Peyer's patch (tissue), 4 donors: ENCODE measurements around the gene PAX7. TPM values are rescaled to one million over a fixed set of nuclear protein-coding genes. Genes with fewer than 3 reads are reported as not detected.

Experiments
- DNase-seq, 3 donors: peaks; one replicate each; pipeline ENCODE4 v3.0.0-alpha.2; 2017 to 2019
- H3K27ac ChIP-seq, 4 donors: fragments of 200-600 bp; sonication (generic); one replicate each; pipeline ENCODE4 v1.5.1; 2016 to 2019
- H3K27me3 ChIP-seq, 2 donors: fragments of 200-600 bp; sonication (generic); one replicate each; pipeline ENCODE4 v1.5.1; 2019
- H3K36me3 ChIP-seq, 3 donors: fragments of 200-600 bp; sonication (generic); one replicate each; pipeline ENCODE4 v1.5.1; 2016 to 2019
- H3K4me1 ChIP-seq, 4 donors: fragments of 200-600 bp; sonication (generic); one replicate each; pipeline ENCODE4 v1.5.1; 2016 to 2019
- H3K4me3 ChIP-seq, 4 donors: fragments of 200-600 bp; sonication (generic); 1 replicate in 3 of 4; 2 replicates in 1 of 4; pipeline ENCODE4 v1.5.1; 2016 to 2019; ENCODE audit warnings: mild to moderate bottlenecking in 1 of 4
- H3K9me3 ChIP-seq, 4 donors: fragments of 200-600 bp; sonication (generic); one replicate each; pipeline ENCODE4 v1.5.1; 2016 to 2019; ENCODE audit warnings: mild to moderate bottlenecking in 1 of 4
- CTCF ChIP-seq, 6 experiments: fragments of 450-650 bp in 4 of 6; fragments of 200-600 bp in 2 of 6; sonication (generic) in 1 of 6; IDR thresholded peaks; one replicate each; pipeline ENCODE4 v1.5.1; 2017 to 2019; ENCODE audit warnings: antibody characterized with exemption in 6 of 6, mild to moderate bottlenecking in 3 of 6, moderate library complexity in 1 of 6
- POLR2A ChIP-seq, 2 donors: fragments of 450-650 bp; IDR thresholded peaks; one replicate each; pipeline ENCODE4 v1.5.1; 2017; ENCODE audit warnings: antibody characterized with exemption in 2 of 2, mild to moderate bottlenecking in 2 of 2, moderate library complexity in 2 of 2
- total RNA-seq, 4 donors: library from RNA; depleted of rRNA; stranded (reverse); fragments of >200 nt; gene quantifications; one replicate each; pipeline ENCODE4 v1.1.0, GENCODE V29; 2016

PAX7 gene
- total RNA-seq, 4 donors from 2014 or later, result not detected

DNA sequence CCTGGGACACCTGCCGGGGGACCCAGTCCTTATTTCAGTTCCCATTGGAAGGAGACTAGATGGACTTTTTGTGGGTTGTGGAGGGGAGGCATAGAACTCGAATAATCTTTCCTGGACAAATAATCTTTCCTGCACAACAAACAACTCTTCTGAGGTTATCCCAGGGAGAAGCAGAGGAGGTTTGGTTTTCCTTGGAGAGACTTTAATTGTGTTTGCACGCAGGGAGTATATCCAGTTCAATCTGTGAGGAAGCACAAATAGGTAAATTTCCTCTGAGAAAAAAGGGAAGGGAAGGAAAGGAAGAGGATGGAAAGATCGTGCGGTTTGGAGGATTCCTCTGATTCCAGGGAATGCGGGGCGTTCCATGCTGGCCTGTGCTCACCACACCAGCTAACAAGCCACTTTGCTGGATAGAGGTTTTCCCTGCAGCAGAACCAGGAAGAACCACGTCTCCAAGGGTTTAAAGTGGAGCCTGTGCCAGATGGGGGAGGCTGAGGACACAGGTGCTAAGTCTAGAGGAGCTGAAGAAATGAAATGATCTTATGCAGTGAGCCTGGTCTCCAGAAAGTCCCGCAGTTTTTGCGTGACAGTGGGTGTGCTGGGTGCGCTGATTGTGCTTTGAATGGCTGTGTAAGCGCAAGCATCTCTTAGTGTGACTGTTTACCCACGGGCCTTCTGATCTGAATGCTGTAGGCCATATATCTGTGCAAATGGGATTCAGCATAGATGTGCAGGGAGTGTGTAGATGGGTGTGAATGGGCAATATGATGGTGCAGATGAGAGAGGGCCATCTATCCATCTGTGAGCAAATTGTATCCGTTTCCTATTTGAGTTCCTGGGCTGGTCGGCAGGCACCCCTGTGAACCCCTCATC lies 7.6 kb downstream of the PAX7 start:
- Histone ChIP-seq H3K9me3 (no peaks in the 10 kb centered on the region), H3K4me3 (no peak overlapping the region), H3K27ac (no peak overlapping the region), H3K4me1 (no peaks in the 10 kb centered on the region), H3K36me3 (no peaks in the 10 kb centered on the region), H3K27me3 (peaks cover 0 to 70% of the 10 kb centered on the region in 2 donors)
- TF ChIP-seq POLR2A (IDR thresholded peaks at IDR 0.05) (no peak), CTCF (IDR thresholded peaks at IDR 0.05) (no peak)
- DNase-seq, result no peak

- TF ChIP-seq CTCF (IDR thresholded peaks at IDR 0.05), result no peak
- no peak for TF ChIP-seq POLR2A (IDR thresholded peaks at IDR 0.05)
- peaks cover 0 to 70% of the 10 kb centered on the region in 2 donors for H3K27me3 ChIP-seq
Measured at GRCh38 chr1:18638835-18639364, 8.3 kb downstream of the PAX7 start.

GRCh38 chr1:18639368-18640055 lies 8.9 kb downstream of the PAX7 start:
- no peak for TF ChIP-seq POLR2A (IDR thresholded peaks at IDR 0.05)
- no peak for TF ChIP-seq CTCF (IDR thresholded peaks at IDR 0.05)
- H3K4me1 ChIP-seq, result peaks cover 0 to 7% (median 0%) of the 10 kb centered on the region in 4 donors
- H3K9me3 ChIP-seq, result no peaks in the 10 kb centered on the region
- no peak overlapping the region for H3K27ac ChIP-seq
- no peaks in the 10 kb centered on the region for H3K36me3 ChIP-seq
- H3K4me3 ChIP-seq, result no peak overlapping the region
- no peak for DNase-seq
- peaks cover 0 to 63% of the 10 kb centered on the region in 2 donors for H3K27me3 ChIP-seq

More at GRCh38 chr1:18638835-18639364, 8.3 kb downstream of the PAX7 start:
- Histone ChIP-seq H3K4me3 (no peak overlapping the region), H3K9me3 (no peaks in the 10 kb centered on the region), H3K4me1 (peaks cover 0 to 7% (median 0%) of the 10 kb centered on the region in 4 donors), H3K36me3 (no peaks in the 10 kb centered on the region), H3K27ac (no peak overlapping the region)
- DNase-seq, result no peak

DNA sequence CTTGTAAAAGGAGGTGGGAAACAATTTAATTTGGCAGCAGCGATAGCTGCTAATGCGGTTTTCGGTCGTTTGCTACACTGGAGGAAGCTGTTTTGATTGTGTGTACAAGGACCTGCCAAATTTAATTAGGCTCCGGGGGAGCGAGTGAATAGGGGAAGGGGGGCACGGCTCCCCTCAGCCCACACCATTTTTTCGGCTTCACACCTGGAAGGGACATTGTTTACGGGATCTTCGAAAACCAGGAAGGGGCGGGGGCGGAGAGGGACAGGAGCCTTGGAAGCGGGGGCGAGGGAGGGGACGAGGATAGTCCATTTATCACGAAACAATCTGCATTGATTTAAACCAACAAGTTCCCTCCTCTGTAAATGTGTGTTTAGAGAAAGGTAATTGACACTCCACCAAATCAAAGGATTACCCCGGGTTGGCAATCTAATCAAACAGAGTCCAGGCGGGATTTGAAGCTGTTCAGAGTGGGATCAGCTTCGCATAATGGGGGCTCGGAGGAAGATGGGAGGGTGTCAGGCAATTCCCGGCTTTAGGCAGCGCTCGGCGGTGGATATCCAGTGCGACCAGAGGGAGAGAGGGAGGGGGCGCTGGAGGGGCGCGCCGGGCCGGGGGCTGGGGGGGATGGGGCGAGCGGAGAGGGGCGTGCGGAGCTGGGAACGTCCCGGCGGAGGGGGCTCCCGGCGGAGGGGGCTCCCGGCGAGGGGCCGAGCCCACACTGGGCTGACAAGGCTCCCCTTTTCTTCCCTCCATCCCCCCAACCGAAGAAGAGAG lies 9.8 kb downstream of the PAX7 start:
- TF ChIP-seq CTCF (IDR thresholded peaks at IDR 0.05), result no peak
- TF ChIP-seq POLR2A (IDR thresholded peaks at IDR 0.05), result no peak
- Histone ChIP-seq H3K27ac (no peak overlapping the region), H3K27me3 (peaks cover 0 to 63% of the 10 kb centered on the region in 2 donors), H3K36me3 (no peaks in the 10 kb centered on the region), H3K9me3 (no peaks in the 10 kb centered on the region), H3K4me3 (no peak overlapping the region), H3K4me1 (peaks cover 0 to 7% (median 0%) of the 10 kb centered on the region in 4 donors)
- no peak for DNase-seq
